Fibroblast of lung (primary cell): ENCODE data around the gene RNASEH2B. TPM values are rescaled to one million over a fixed set of nuclear protein-coding genes. Genes with fewer than 3 reads are reported as not detected.

ENCODE experiments used
- DNase-seq, 2 donors: peaks; one replicate each; pipeline versions ENCODE4 v3.0.0 to v3.0.0-alpha.2; 2010; ENCODE audit warnings: low read depth in 2 of 2
- H2AFZ ChIP-seq: 2 replicates; pipeline ENCODE4 v1.5.1; 2012; ENCODE audit warnings: low read length, control low read depth, inconsistent platforms
- H3K27ac ChIP-seq: 2 replicates; pipeline ENCODE4 v1.5.1; 2011; ENCODE audit warnings: low read length, control low read depth; ENCODE audit not compliant: insufficient read depth
- H3K27me3 ChIP-seq: 2 replicates; pipeline ENCODE4 v1.5.1; 2011; ENCODE audit warnings: mild to moderate bottlenecking, low read length; ENCODE audit not compliant: control insufficient read depth, insufficient read depth
- H3K36me3 ChIP-seq: 2 replicates; pipeline ENCODE4 v1.5.1; 2011; ENCODE audit warnings: low read length; ENCODE audit not compliant: control insufficient read depth, insufficient read depth
- H3K4me1 ChIP-seq: 2 replicates; pipeline ENCODE4 v1.5.1; 2011; ENCODE audit warnings: low read length; ENCODE audit not compliant: control insufficient read depth, insufficient read depth; ENCODE audit errors: extremely low read depth
- H3K4me2 ChIP-seq: 2 replicates; pipeline ENCODE4 v1.5.1; 2011; ENCODE audit warnings: low read length, control low read depth; ENCODE audit not compliant: insufficient read depth; ENCODE audit errors: extremely low read depth
- H3K4me3 ChIP-seq, 4 experiments: fragments of 200-600 bp in 1 of 4; sonication (generic) in 1 of 4; replicated peaks in 1 of 4; 2 replicates each; pipeline ENCODE4 v1.5.1; 2011 to 2016; ENCODE audit warnings: low read length in 4 of 4, low read depth in 3 of 4, mild to moderate bottlenecking in 3 of 4, control low read depth in 2 of 4, inconsistent platforms in 1 of 4, mixed read lengths in 1 of 4; ENCODE audit not compliant: insufficient read depth in 1 of 4; ENCODE audit errors: control extremely low read depth in 1 of 4
- H3K79me2 ChIP-seq: 2 replicates; pipeline ENCODE4 v1.5.1; 2012; ENCODE audit warnings: mild to moderate bottlenecking, low read length, inconsistent platforms; ENCODE audit not compliant: control insufficient read depth, insufficient read depth
- H3K9ac ChIP-seq: 2 replicates; pipeline ENCODE4 v1.5.1; 2011; ENCODE audit warnings: mild to moderate bottlenecking, low read length, control low read depth; ENCODE audit not compliant: insufficient read depth
- H3K9me3 ChIP-seq: 2 replicates; pipeline ENCODE4 v1.5.1; 2012; ENCODE audit warnings: low read depth, low read length; ENCODE audit not compliant: control insufficient read depth, insufficient read depth
- H4K20me1 ChIP-seq: 2 replicates; pipeline ENCODE4 v1.5.1; 2011; ENCODE audit warnings: low read length; ENCODE audit not compliant: control insufficient read depth, insufficient read depth; ENCODE audit errors: extremely low read depth
- EZH2 ChIP-seq: IDR thresholded peaks from 2 replicates; pipeline ENCODE4 v1.5.1; 2012; ENCODE audit warnings: low read length, control low read depth, mild to moderate bottlenecking; ENCODE audit errors: missing control alignments
- polyA plus RNA-seq, 2 donors: library from polyadenylated mRNA; depleted of rRNA in 1 of 2; stranded (reverse) in 1 of 2; unstranded in 1 of 2; fragments of >200 nt; gene quantifications; 2 replicates each; pipeline ENCODE4 v1.2.1, GENCODE V29; 2011 to 2012; ENCODE audit warnings: missing spikeins in 1 of 2
- total RNA-seq: library from RNA; depleted of rRNA; stranded (reverse); fragments of >200 nt; gene quantifications from 2 replicates; pipeline ENCODE4 v1.2.1, GENCODE V29; 2014
- TF ChIP-seq, protein P1 (sequence below), 2 donors: IDR thresholded peaks in 1 of 2; conservative IDR thresholded peaks in 1 of 2; 1 replicate in 1 of 2; 2 replicates in 1 of 2; pipeline ENCODE4 v1.5.1; 2011 to 2012; ENCODE audit warnings: low read length in 2 of 2, control low read depth in 1 of 2, inconsistent platforms in 1 of 2, low read depth in 1 of 2, mild to moderate bottlenecking in 1 of 2

RNASEH2B gene
- total and polyA plus RNA-seq, 2 donors (not counting 1 experiment from before 2014, with no cell fraction given), result 24.5 to 68.7 TPM

DNA sequence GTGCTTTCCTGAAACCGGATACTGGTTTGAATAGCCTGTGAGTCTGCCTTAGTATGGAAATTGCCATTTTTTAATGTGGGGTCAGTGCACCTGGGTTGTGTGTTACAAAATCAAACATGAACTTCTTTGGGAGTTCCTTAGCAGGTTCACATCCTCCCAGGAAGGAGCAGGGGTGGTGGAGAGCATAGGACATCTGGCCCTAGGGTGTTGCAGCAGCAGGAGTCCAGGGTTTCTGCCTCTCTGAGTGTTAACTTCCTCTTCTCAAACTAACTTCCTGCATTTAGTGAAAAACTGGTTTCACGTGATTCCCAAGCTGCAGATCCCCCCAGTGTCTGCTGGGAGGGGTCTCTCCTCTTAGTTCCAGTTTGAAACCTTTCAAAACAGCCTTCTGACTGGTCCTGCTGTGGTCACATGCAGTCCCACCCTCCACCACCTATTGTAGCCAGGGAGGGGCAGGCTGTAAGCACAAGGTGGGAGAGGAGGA is 7.2 kb downstream of the RNASEH2B start:
- Histone ChIP-seq H3K4me1 (peaks cover 6% of the 10 kb centered on the region), H3K4me3 (no peak overlapping the region), H3K27me3 (no peaks in the 10 kb centered on the region), H3K4me2 (no peak overlapping the region), H4K20me1 (no peaks in the 10 kb centered on the region), H2AFZ (no peak overlapping the region), H3K36me3 (no peaks in the 10 kb centered on the region), H3K79me2 (peaks cover 13% of the 10 kb centered on the region), H3K9ac (no peak overlapping the region), H3K9me3 (no peaks in the 10 kb centered on the region), H3K27ac (no peak overlapping the region)
- DNase-seq, result no peak
- TF ChIP-seq EZH2, result no peak
- TF ChIP-seq, protein P1, sequence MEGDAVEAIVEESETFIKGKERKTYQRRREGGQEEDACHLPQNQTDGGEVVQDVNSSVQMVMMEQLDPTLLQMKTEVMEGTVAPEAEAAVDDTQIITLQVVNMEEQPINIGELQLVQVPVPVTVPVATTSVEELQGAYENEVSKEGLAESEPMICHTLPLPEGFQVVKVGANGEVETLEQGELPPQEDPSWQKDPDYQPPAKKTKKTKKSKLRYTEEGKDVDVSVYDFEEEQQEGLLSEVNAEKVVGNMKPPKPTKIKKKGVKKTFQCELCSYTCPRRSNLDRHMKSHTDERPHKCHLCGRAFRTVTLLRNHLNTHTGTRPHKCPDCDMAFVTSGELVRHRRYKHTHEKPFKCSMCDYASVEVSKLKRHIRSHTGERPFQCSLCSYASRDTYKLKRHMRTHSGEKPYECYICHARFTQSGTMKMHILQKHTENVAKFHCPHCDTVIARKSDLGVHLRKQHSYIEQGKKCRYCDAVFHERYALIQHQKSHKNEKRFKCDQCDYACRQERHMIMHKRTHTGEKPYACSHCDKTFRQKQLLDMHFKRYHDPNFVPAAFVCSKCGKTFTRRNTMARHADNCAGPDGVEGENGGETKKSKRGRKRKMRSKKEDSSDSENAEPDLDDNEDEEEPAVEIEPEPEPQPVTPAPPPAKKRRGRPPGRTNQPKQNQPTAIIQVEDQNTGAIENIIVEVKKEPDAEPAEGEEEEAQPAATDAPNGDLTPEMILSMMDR (conservative IDR thresholded peaks at IDR 0.05 in 1 of 2, IDR thresholded peaks at IDR 0.05 in 1 of 2; ENCODE audit: low read depth in 1 of 2, low read length in 2 of 2), result no peak

DNA sequence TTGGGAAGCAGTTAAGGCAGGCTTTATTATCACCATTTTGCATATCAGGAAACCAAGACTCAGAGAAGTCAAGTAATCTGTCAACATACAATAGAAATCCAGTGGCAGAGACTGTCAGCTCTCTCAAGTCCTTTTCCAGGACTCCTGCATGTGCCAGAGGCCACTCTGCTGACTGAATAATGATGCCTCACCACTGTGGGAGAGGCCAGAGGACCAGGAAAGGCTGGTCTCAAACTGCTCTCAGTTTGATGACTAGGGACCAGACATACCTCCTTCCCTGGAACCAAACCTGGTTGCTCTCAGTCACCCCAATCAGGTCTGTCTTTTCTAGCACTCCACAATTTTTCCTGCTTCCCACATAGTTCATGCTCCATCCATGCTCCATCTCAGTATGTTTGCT is 8.0 kb downstream of the RNASEH2B start:
- Histone ChIP-seq H3K4me2 (no peak overlapping the region), H3K4me3 (no peak overlapping the region), H2AFZ (no peak overlapping the region), H3K9me3 (no peaks in the 10 kb centered on the region), H3K27me3 (no peaks in the 10 kb centered on the region), H3K36me3 (no peaks in the 10 kb centered on the region), H4K20me1 (no peaks in the 10 kb centered on the region), H3K27ac (no peak overlapping the region), H3K9ac (no peak overlapping the region), H3K79me2 (peaks cover 11% of the 10 kb centered on the region), H3K4me1 (peaks cover 6% of the 10 kb centered on the region)
- TF ChIP-seq, protein P1 (conservative IDR thresholded peaks at IDR 0.05 in 1 of 2, IDR thresholded peaks at IDR 0.05 in 1 of 2; ENCODE audit: low read depth in 1 of 2, low read length in 2 of 2), result no peak
- TF ChIP-seq EZH2, result no peak
- no peak for DNase-seq

DNA sequence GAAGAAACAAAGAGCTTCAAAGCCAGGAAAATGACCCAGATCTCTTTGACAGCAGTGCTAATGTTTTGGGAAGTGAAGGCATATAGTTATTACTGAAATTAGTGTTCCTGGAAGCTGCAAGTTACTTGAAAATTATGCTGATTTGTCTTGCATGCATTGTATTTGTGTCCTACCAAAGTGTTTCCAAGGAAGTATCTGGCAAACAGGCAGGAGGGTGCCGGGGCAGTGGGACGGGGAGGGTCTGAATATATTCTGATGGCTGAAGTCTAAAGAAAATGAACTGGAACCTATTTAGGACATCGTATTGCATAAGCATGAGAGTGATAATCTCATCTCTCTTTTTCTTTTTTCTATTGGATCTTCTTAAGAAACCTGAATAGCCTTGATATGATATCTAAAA is 9.0 kb downstream of the RNASEH2B start:
- DNase-seq, result no peak
- Histone ChIP-seq H3K9me3 (no peaks in the 10 kb centered on the region), H3K27me3 (no peaks in the 10 kb centered on the region), H3K9ac (no peak overlapping the region), H2AFZ (no peak overlapping the region), H3K4me1 (peaks cover 6% of the 10 kb centered on the region), H3K4me3 (no peak overlapping the region), H3K4me2 (no peak overlapping the region), H3K27ac (no peak overlapping the region), H3K79me2 (peaks cover 11% of the 10 kb centered on the region), H4K20me1 (no peaks in the 10 kb centered on the region), H3K36me3 (no peaks in the 10 kb centered on the region)
- TF ChIP-seq EZH2, result no peak
- TF ChIP-seq, protein P1 (conservative IDR thresholded peaks at IDR 0.05 in 1 of 2, IDR thresholded peaks at IDR 0.05 in 1 of 2; ENCODE audit: low read depth in 1 of 2, low read length in 2 of 2), result no peak
